GM12878 (cell line): ENCODE data around the gene ERN1. TPM values are rescaled to one million over a fixed set of nuclear protein-coding genes. Genes with fewer than 3 reads are reported as not detected.

Experiments
- ATAC-seq: fragments of 200-7000 bp; cut with Tn5 transposase; 3 replicates; pipeline ENCODE4 v1.9.1; 2020; ENCODE audit warnings: mild to moderate bottlenecking, moderate library complexity
- BruUV-seq: library from RNA; stranded (reverse); fragments of 400-500 nt; replicated peaks from 2 replicates; lab custom pipeline; 2021; lab: Mats Ljungman, UMichigan
- CTCF ChIA-PET: fragments of 300-600 bp; sonication (Branson Sonifier 250); formaldehyde crosslinking; extraction: SDS; loops from one replicate; lab custom pipeline; 2021; ENCODE audit warnings: inconsistent platforms; lab: Yijun Ruan, JAX
- POLR2A ChIA-PET: fragments of 350-600 bp; formaldehyde crosslinking; extraction: SDS; loops from one replicate; lab custom pipeline; 2021; ENCODE audit warnings: inconsistent platforms; lab: Charles Lee
- RAD21 ChIA-PET: fragments of 300-600 bp; sonication (Branson Sonifier 250); formaldehyde crosslinking; loops from one replicate; lab custom pipeline; 2023; ENCODE audit warnings: antibody characterized with exemption; ENCODE audit not compliant: unreplicated experiment; lab: Charles Lee
- SMC1A ChIA-PET: fragments of 300-600 bp; sonication (Branson Sonifier 250); formaldehyde crosslinking; loops from one replicate; lab custom pipeline; 2023; ENCODE audit not compliant: unreplicated experiment, uncharacterized antibody; lab: Charles Lee
- DNase-seq: peaks from one replicate; pipeline ENCODE4 v3.0.0-alpha.2; 2011; ENCODE audit warnings: low read depth, low spot score
- FAIRE-seq: peaks from 3 replicates; lab custom pipeline; 2011; peaks lifted over from hg19 to GRCh38; lab: Jason Lieb, UNC
- H2AFZ ChIP-seq: 2 replicates; pipeline ENCODE4 v1.6.0; 2011; ENCODE audit warnings: low read depth, low read length, control low read depth; ENCODE audit not compliant: control insufficient read depth
- H3K27ac ChIP-seq: 2 replicates; pipeline ENCODE4 v1.5.1; 2011; ENCODE audit warnings: control low read depth; ENCODE audit not compliant: control insufficient read depth, insufficient read depth
- H3K27me3 ChIP-seq, 2 experiments: replicated peaks in 1 of 2; 2 replicates each; pipeline versions ENCODE4 v1.6.0 to v1.6.1; 2011; ENCODE audit warnings: low read length in 1 of 2; ENCODE audit not compliant: control insufficient read depth in 2 of 2, insufficient read depth in 2 of 2
- H3K36me3 ChIP-seq, 2 experiments: 2 replicates each; pipeline ENCODE4 v1.5.1; 2011; ENCODE audit warnings: low read length in 1 of 2; ENCODE audit not compliant: control insufficient read depth in 2 of 2, insufficient read depth in 2 of 2
- H3K4me1 ChIP-seq: 2 replicates; pipeline ENCODE4 v1.6.1; 2011; ENCODE audit warnings: mild to moderate bottlenecking, low read length, moderate library complexity, mixed read lengths; ENCODE audit not compliant: control insufficient read depth, insufficient read depth
- H3K4me2 ChIP-seq: 2 replicates; pipeline ENCODE4 v1.6.0; 2011; ENCODE audit warnings: control low read depth; ENCODE audit not compliant: control insufficient read depth, insufficient read depth
- H3K4me3 ChIP-seq: fragments of 200-600 bp; sonication (generic); 2 replicates; pipeline ENCODE4 v1.5.1; 2016
- H3K79me2 ChIP-seq: 2 replicates; pipeline ENCODE4 v1.6.0; 2011; ENCODE audit warnings: low read length; ENCODE audit not compliant: control insufficient read depth, insufficient read depth
- H3K9ac ChIP-seq: 2 replicates; pipeline ENCODE4 v1.8.0; 2011; ENCODE audit warnings: low read length, control low read depth, mixed read lengths; ENCODE audit not compliant: control insufficient read depth, insufficient read depth
- H3K9me3 ChIP-seq: replicated peaks from 3 replicates; pipeline ENCODE4 v1.5.1; 2011; ENCODE audit warnings: mild to moderate bottlenecking, low read length; ENCODE audit not compliant: control insufficient read depth, insufficient read depth
- H4K20me1 ChIP-seq: 2 replicates; pipeline ENCODE4 v1.6.0; 2011; ENCODE audit not compliant: control insufficient read depth, insufficient read depth
- ATF3 ChIP-seq: IDR thresholded peaks from 2 replicates; pipeline ENCODE4 v1.6.1; 2011; ENCODE audit warnings: low read depth, mild to moderate bottlenecking, low read length, moderate library complexity, borderline replicate concordance; ENCODE audit errors: extremely low read depth
- BACH1 ChIP-seq: fragments of 450-650 bp; IDR thresholded peaks from 2 replicates; pipeline ENCODE4 v1.6.1; 2017; ENCODE audit warnings: mild to moderate bottlenecking, borderline replicate concordance
- DPF2 ChIP-seq: fragments of 450-650 bp; IDR thresholded peaks from 2 replicates; pipeline ENCODE4 v1.6.1; 2017; ENCODE audit warnings: mild to moderate bottlenecking
- EED ChIP-seq: sonication (generic); IDR thresholded peaks from 2 replicates; pipeline ENCODE4 v1.6.1; 2016; ENCODE audit warnings: antibody characterized with exemption, low read depth
- GABPA ChIP-seq: IDR thresholded peaks from 2 replicates; pipeline ENCODE4 v1.6.1; 2014; ENCODE audit warnings: antibody characterized with exemption, low read depth, mild to moderate bottlenecking, inconsistent platforms
- GATAD2B ChIP-seq: fragments of 450-650 bp; conservative IDR thresholded peaks from 2 replicates; pipeline ENCODE4 v1.6.1; 2017; ENCODE audit warnings: low read depth, mild to moderate bottlenecking, moderate library complexity
- HDAC2 ChIP-seq: fragments of 200-600 bp; sonication (generic); IDR thresholded peaks from 2 replicates; pipeline ENCODE4 v1.6.1; 2017
- IRF4 ChIP-seq: IDR thresholded peaks from 2 replicates; pipeline ENCODE4 v1.6.1; 2011; ENCODE audit warnings: low read depth, low read length
- MLLT1 ChIP-seq: fragments of 450-650 bp; IDR thresholded peaks from 2 replicates; pipeline ENCODE4 v1.6.1; 2016; ENCODE audit warnings: mild to moderate bottlenecking
- NFYB ChIP-seq: IDR thresholded peaks from 2 replicates; pipeline ENCODE4 v1.6.1; 2011; ENCODE audit warnings: low read depth, mild to moderate bottlenecking, low read length, improper control_type of control experiment, moderate library complexity; ENCODE audit not compliant: insufficient read depth
- SIN3A ChIP-seq: IDR thresholded peaks from 2 replicates; pipeline ENCODE4 v1.6.1; 2012; ENCODE audit warnings: low read depth, low read length, improper control_type of control experiment
- YY1 ChIP-seq: IDR thresholded peaks from 2 replicates; pipeline ENCODE4 v1.6.1; 2011; ENCODE audit warnings: low read depth, mild to moderate bottlenecking, low read length
- ZNF687 ChIP-seq: fragments of 450-650 bp; IDR thresholded peaks from 2 replicates; pipeline ENCODE4 v1.6.1; 2017; ENCODE audit warnings: mild to moderate bottlenecking, moderate library complexity
- WGBS: methylation state at CpG from one replicate; pipeline ENCODE4 v1.1.6; 2016; ENCODE audit warnings: low lambda C conversion rate; ENCODE audit not compliant: insufficient replicate concordance, insufficient coverage; ENCODE audit errors: missing lambda C conversion rate; 5-methylcytosine and 5-hydroxymethylcytosine counted together
- in situ Hi-C: fragments of 300-500 bp; cut with MboI; formaldehyde crosslinking; loops from 9 replicates; pipeline ENCODE4 v1.14.3; 2018; ENCODE audit warnings: mixed read lengths
- intact Hi-C: fragments of 100-400 bp; cut with micrococcal nuclease; formaldehyde crosslinking; loops from one replicate; pipeline ENCODE4 v1.14.2; 2022; ENCODE audit not compliant: unreplicated experiment
- polyA plus RNA-seq, 11 experiments: library from polyadenylated mRNA; depleted of rRNA in 4 of 11; unstranded in 6 of 11; stranded (reverse) in 5 of 11; fragments of >200 nt; fragmentation: Nextera tagmentation in 4 of 11; fragmentation: Illumina TruSeq in 1 of 11; extraction: Ambion mirVana in 4 of 11; extraction: Trizol in 1 of 11; gene quantifications; 1 replicate in 1 of 11; 2 replicates in 10 of 11; pipeline versions ENCODE4 v1.2.1 to v1.2.3, GENCODE V29; 2011 to 2016; ENCODE audit warnings: inconsistent platforms in 2 of 11, missing spikeins in 2 of 11, low read depth in 1 of 11
- total RNA-seq, 4 experiments: library from RNA; depleted of rRNA in 3 of 4; stranded (reverse); fragments of >200 nt in 3 of 4; fragmentation: Illumina TruSeq in 1 of 4; extraction: Trizol in 1 of 4; gene quantifications; 2 replicates each; pipeline versions ENCODE4 v1.2.1 to v1.2.3, GENCODE V29; 2013 to 2021
- TF ChIP-seq, protein P1 (sequence below): IDR thresholded peaks from 2 replicates; pipeline ENCODE4 v1.6.1; 2012; ENCODE audit warnings: low read depth, low read length, improper control_type of control experiment

The ERN1 gene
- total and polyA plus RNA-seq, 10 of the 15 experiments (the other 5 are each of a cell fraction or from before 2014, with no cell fraction given) = 2.6 to 19.2 (median 7.6) TPM

DNA sequence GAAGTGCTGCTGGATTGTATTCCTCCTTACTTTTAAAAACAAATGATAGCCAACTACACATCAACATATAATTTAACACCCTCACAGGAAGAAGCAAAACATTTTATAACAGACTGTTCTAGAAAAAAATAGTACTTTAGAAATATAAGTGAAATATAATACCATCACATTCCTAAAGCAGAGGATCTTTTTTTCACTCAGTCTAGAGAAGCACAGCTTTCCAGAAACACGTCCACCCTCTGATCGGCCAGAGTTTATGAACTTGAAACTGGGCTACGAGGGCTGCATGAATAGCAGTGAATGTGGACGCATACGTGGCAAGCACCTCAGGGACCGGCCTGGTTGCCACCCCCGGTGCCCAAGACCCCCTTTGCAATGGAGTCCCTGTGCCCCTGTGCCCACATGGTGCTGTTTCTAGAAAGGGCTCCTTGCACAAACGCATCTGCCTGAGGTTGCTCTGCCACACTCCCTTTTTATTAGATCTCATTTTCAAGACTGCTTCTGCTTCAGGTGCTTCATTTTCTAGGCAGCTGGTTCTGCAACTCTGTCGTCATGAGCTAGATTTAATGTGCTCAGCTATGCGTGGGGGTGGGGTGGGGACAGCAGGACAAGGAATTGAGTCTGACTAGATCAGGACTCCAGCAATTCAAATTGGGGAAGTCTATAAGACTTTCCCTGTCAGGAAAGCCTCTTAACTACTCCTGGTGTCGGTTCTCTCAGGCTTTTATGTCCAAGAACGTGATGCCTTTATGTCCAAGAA lies 29.1 kb upstream of the ERN1 start:
- ChIA-PET SMC1A (interaction anchor here (0.8 to 1.6 kb wide), 4 partner anchors 9 to 19 kb away, joined by 3 read pairs; no protein-coding TSS in a partner anchor), RAD21 (no interaction called here), POLR2A (interaction anchor here (1.2 to 1.4 kb wide), 2 partner anchors 9 to 14 kb away, joined by 3 to 6 read pairs; no protein-coding TSS in a partner anchor), CTCF (interaction anchor here (0.6 to 2.1 kb wide), 5 partner anchors 8 to 213 kb away, joined by 3 to 4 read pairs (median 3); no protein-coding TSS in a partner anchor)
- no peak for FAIRE-seq
- H3K27ac ChIP-seq = no peak overlapping the region
- H2AFZ ChIP-seq = no peak overlapping the region
- no peaks in the 10 kb centered on the region for H4K20me1 ChIP-seq
- no peak for ATAC-seq
- WGBS = 89% methylated on average over 12 of the region's 12 CpGs
- H3K4me2 ChIP-seq = no peak overlapping the region
- H3K4me3 ChIP-seq = no peak overlapping the region
- no peak overlapping the region for H3K9ac ChIP-seq
- no peaks in the 10 kb centered on the region for H3K79me2 ChIP-seq
- no TSS peak for BruUV-seq
- no peak for DNase-seq
- intact Hi-C loops (no loop called here), in situ Hi-C loops (no loop called here)
- no peaks in the 10 kb centered on the region for H3K27me3 ChIP-seq
- peaks cover 0 to 3% of the 10 kb centered on the region in 2 experiments; a peak in 2 of 4 replicates for H3K36me3 ChIP-seq
- no peaks in the 10 kb centered on the region for H3K4me1 ChIP-seq
- H3K9me3 ChIP-seq = no peaks in the 10 kb centered on the region
- TF ChIP-seq GABPA = no peak
- TF ChIP-seq SIN3A = no peak
- no peak for TF ChIP-seq GATAD2B
- TF ChIP-seq MLLT1 = no peak
- no peak for TF ChIP-seq BACH1
- TF ChIP-seq DPF2 = no peak
- TF ChIP-seq ATF3 = no peak
- no peak for TF ChIP-seq EED
- TF ChIP-seq YY1 = no peak
- no peak for TF ChIP-seq NFYB
- TF ChIP-seq, protein P1, sequence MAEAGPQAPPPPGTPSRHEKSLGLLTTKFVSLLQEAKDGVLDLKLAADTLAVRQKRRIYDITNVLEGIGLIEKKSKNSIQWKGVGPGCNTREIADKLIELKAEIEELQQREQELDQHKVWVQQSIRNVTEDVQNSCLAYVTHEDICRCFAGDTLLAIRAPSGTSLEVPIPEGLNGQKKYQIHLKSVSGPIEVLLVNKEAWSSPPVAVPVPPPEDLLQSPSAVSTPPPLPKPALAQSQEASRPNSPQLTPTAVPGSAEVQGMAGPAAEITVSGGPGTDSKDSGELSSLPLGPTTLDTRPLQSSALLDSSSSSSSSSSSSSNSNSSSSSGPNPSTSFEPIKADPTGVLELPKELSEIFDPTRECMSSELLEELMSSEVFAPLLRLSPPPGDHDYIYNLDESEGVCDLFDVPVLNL = no peak
- TF ChIP-seq IRF4 = no peak
- TF ChIP-seq ZNF687 = no peak
- no peak for TF ChIP-seq HDAC2
